Thymus (tissue), 11 donors: ENCODE data around the gene MRGPRF. TPM values are rescaled to one million over a fixed set of nuclear protein-coding genes. Genes with fewer than 3 reads are reported as not detected.

Experiments
- DNase-seq, 9 donors: peaks; one replicate each; pipeline ENCODE4 v3.0.0-alpha.2; 2013; ENCODE audit warnings: low spot score in 9 of 9, low read depth in 6 of 9, missing footprints in 1 of 9
- H3K27ac ChIP-seq, 2 donors: one replicate each; pipeline ENCODE4 v1.5.1; 2013; ENCODE audit warnings: control low read depth in 1 of 2, low read depth in 1 of 2, low read length in 1 of 2, mild to moderate bottlenecking in 1 of 2, moderate library complexity in 1 of 2
- H3K27me3 ChIP-seq, 2 donors: one replicate each; pipeline ENCODE4 v1.5.1; 2013; ENCODE audit warnings: low read length in 1 of 2; ENCODE audit not compliant: control insufficient read depth in 2 of 2, insufficient read depth in 1 of 2
- H3K36me3 ChIP-seq, 2 donors: one replicate each; pipeline ENCODE4 v1.5.1; 2013; ENCODE audit warnings: low read length in 1 of 2, mild to moderate bottlenecking in 1 of 2, moderate library complexity in 1 of 2; ENCODE audit not compliant: control insufficient read depth in 2 of 2, insufficient read depth in 2 of 2
- H3K4me1 ChIP-seq, 2 donors: one replicate each; pipeline ENCODE4 v1.5.1; 2013; ENCODE audit warnings: low read length in 2 of 2; ENCODE audit not compliant: control insufficient read depth in 2 of 2, insufficient read depth in 2 of 2
- H3K4me3 ChIP-seq, 2 donors: one replicate each; pipeline ENCODE4 v1.5.1; 2013; ENCODE audit warnings: low read length in 2 of 2, control low read depth in 1 of 2, mild to moderate bottlenecking in 1 of 2
- H3K9me3 ChIP-seq, 2 donors: one replicate each; pipeline ENCODE4 v1.5.1; 2013; ENCODE audit warnings: low read length in 1 of 2, mild to moderate bottlenecking in 1 of 2; ENCODE audit not compliant: control insufficient read depth in 2 of 2, insufficient read depth in 1 of 2
- WGBS: extraction: QIAGEN DNeasy Blood & Tissue Kit; methylation state at CpG from one replicate; pipeline ENCODE4 v1.1.7; 2013; 5-methylcytosine and 5-hydroxymethylcytosine counted together
- polyA plus RNA-seq: library from polyadenylated mRNA; stranded (reverse); fragments of 200-250 nt; gene quantifications from one replicate; pipeline ENCODE4 v1.2.3, GENCODE V29; 2013
- total RNA-seq: library from RNA; stranded (reverse); fragments of 120-200 nt; gene quantifications from one replicate; pipeline ENCODE4 v1.2.4, GENCODE V29; 2013
- donor health status: healthy.

The MRGPRF gene
- total and polyA plus RNA-seq, 2 donors: 0.57 to 4.7 TPM

DNA sequence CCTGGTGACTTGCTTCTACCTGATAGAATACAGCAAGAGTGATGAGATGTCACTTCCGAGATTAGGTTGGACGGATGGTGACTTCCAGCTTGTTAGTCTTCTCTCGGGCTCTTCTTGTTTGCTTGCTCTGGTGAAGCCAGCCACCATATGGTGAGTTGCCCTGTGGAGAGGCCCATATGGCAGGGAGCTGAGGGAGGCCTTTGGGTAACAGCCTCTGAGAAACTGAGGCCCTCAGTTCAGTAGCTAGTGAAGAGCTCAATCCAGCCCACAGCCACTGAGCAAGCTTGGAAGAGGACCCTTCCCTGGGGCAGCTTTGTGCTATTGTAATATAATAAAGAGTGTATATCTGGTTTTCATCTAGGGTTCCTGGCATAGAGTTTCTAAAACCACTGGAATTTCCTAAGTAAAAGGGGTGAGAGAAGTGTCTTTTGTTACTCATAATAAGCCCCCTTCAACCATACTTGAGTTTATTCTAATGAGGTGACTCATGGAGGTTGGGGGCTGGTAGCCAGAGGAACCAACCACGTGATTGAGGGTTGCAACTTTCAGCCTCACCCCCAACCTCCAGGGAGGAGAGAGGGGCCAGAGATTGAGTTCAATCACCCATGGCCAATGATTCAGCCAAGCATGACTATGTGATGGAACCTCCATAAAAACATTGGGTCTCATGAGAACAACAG lies 27.7 kb upstream of the MRGPRF start:
- no peaks in the 10 kb centered on the region for H3K36me3 ChIP-seq
- no peak for DNase-seq
- H3K27ac ChIP-seq: no peak overlapping the region
- WGBS: 91% methylated on average over 4 of the region's 4 CpGs
- H3K9me3 ChIP-seq: peaks cover 0 to 3% of the 10 kb centered on the region in 2 donors
- no peaks in the 10 kb centered on the region for H3K4me1 ChIP-seq
- peaks cover 0 to 20% of the 10 kb centered on the region in 2 donors for H3K27me3 ChIP-seq
- no peak overlapping the region for H3K4me3 ChIP-seq

GRCh38 chr11:69040051-69040450 lies 27.0 kb upstream of the MRGPRF start:
- no peaks in the 10 kb centered on the region for H3K36me3 ChIP-seq
- 94% methylated on average over 6 of the region's 6 CpGs for WGBS
- H3K27ac ChIP-seq: no peak overlapping the region

GRCh38 chr11:69039501-69039900 lies 26.5 kb upstream of the MRGPRF start:
- Histone ChIP-seq H3K27ac (no peak overlapping the region), H3K4me1 (no peaks in the 10 kb centered on the region), H3K36me3 (no peaks in the 10 kb centered on the region), H3K4me3 (no peak overlapping the region), H3K27me3 (peaks cover 0 to 22% of the 10 kb centered on the region in 2 donors), H3K9me3 (peaks cover 0 to 3% of the 10 kb centered on the region in 2 donors)
- no peak for DNase-seq
- WGBS: 89% methylated on average over 1 of the region's 1 CpG

More at GRCh38 chr11:69040051-69040450, 27.0 kb upstream of the MRGPRF start:
- Histone ChIP-seq H3K27me3 (peaks cover 0 to 22% of the 10 kb centered on the region in 2 donors), H3K9me3 (peaks cover 0 to 3% of the 10 kb centered on the region in 2 donors), H3K4me1 (no peaks in the 10 kb centered on the region), H3K4me3 (no peak overlapping the region)
- DNase-seq: no peak

DNA sequence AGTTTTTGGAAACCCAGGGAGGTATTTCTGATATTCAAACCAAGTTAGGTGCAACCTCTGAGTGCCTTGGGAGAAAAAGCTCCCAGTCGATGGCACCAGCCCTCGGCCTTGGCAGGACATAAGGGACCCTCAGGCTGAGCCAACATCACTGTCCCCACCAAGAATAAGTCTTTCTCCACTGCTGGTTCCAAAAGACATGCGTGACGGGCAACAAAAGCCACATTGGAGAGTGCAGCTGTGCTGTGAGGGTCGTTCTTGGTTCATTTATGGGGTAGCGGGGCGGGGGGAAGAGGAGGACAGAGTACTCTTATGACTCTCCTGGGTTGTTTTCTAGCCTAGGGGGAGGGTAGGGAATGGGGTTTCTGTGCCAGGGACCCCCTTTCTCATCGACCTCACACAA lies 24.5 kb upstream of the MRGPRF start:
- H3K36me3 ChIP-seq: no peaks in the 10 kb centered on the region
- H3K4me3 ChIP-seq: no peak overlapping the region
- no peak overlapping the region for H3K27ac ChIP-seq
- 89% methylated on average over 8 of the region's 8 CpGs for WGBS
- DNase-seq: no peak
- H3K9me3 ChIP-seq: peaks cover 0 to 3% of the 10 kb centered on the region in 2 donors
- peaks cover 0 to 9% of the 10 kb centered on the region in 2 donors for H3K27me3 ChIP-seq
- no peaks in the 10 kb centered on the region for H3K4me1 ChIP-seq

- H3K36me3 ChIP-seq: no peaks in the 10 kb centered on the region
- H3K27me3 ChIP-seq: peaks cover 0 to 6% of the 10 kb centered on the region in 2 donors
- H3K4me1 ChIP-seq: no peaks in the 10 kb centered on the region
- WGBS: 98% methylated on average over 18 of the region's 18 CpGs
- no peak for DNase-seq
- H3K9me3 ChIP-seq: peaks cover 0 to 3% of the 10 kb centered on the region in 2 donors
- H3K27ac ChIP-seq: no peak overlapping the region
- no peak overlapping the region for H3K4me3 ChIP-seq
These were observed 24.0 kb upstream of the MRGPRF start for GRCh38 chr11:69037074-69037473.

DNA sequence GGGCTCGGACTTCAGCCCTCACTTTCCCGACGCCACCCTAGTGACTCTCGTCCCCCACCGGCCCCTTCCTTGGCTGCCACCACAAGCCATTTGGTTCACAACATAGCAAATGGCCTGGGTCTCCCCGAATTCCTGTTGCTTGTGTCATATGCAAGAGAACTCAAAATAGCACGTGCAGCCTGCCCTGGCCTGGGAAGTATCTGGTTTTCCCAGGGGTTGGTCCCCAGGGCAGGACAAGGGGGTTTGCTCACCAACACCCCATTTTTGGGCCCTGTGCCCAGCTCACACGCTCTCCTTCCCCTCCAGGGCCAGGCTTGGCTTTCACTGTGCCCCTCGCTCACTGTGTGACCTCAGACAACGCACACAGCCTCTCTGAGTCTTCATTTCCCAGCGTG lies 22.9 kb upstream of the MRGPRF start:
- DNase-seq: no peak

DNA sequence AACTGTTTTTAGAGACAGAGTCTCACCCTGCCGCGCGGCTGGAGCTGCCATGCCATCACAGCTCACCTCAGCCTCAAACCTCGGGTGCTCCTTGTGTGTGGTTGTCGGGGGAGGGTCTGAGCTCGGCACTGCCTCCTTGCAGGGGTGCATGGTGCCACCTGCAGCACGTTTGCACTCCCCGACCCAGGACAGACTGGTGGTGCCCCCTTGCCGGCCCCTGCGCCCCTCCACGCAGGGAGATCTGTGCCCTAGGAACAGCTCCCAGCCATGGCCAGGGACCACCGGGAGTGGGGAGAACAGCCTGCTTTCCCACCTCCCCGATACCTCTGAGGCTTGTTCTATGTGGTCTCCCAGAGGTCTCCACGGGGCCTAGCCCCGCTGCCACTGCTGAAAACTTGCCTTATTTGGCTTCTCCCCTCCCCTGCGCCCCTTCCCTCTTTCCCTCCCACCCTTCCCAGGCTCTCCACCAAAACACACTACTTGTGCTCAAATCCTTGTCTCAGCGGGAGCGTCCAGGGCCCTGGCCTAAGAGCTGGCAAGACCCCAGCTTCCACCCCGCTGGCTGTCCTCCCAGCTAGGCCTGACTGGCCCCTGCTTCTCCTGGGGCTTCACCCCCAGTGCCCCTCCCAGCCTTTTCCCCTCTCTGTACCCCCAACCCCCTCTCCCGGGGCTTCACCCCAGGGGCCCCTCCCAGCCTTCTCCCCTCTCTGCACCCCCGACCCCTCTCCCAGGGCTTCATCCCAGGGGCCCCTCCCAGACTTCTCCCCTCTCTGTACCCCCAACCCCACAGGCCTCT lies 22.3 kb upstream of the MRGPRF start:
- H3K27me3 ChIP-seq: peaks cover 0 to 3% of the 10 kb centered on the region in 2 donors
- H3K9me3 ChIP-seq: peaks cover 0 to under 1% of the 10 kb centered on the region in 2 donors
- no peak overlapping the region for H3K27ac ChIP-seq
- no peaks in the 10 kb centered on the region for H3K36me3 ChIP-seq
- H3K4me3 ChIP-seq: no peak overlapping the region
- no peak for DNase-seq
- no peaks in the 10 kb centered on the region for H3K4me1 ChIP-seq
- 81% methylated on average over 21 of the region's 21 CpGs for WGBS

More for the DNA sequence above, 22.9 kb upstream of the MRGPRF start:
- H3K4me3 ChIP-seq: no peak overlapping the region
- no peak overlapping the region for H3K27ac ChIP-seq
- WGBS: 92% methylated on average over 11 of the region's 11 CpGs
- peaks cover 0 to 3% of the 10 kb centered on the region in 2 donors for H3K9me3 ChIP-seq
- peaks cover 0 to 4% of the 10 kb centered on the region in 2 donors for H3K27me3 ChIP-seq
- no peaks in the 10 kb centered on the region for H3K36me3 ChIP-seq
- no peaks in the 10 kb centered on the region for H3K4me1 ChIP-seq

GRCh38 chr11:69034123-69034867 lies 21.2 kb upstream of the MRGPRF start:
- Histone ChIP-seq H3K27ac (no peak overlapping the region), H3K36me3 (no peaks in the 10 kb centered on the region), H3K4me3 (no peak overlapping the region), H3K27me3 (peaks cover 0 to 3% of the 10 kb centered on the region in 2 donors), H3K9me3 (no peaks in the 10 kb centered on the region), H3K4me1 (no peaks in the 10 kb centered on the region)
- no peak for DNase-seq
- 94% methylated on average over 22 of the region's 22 CpGs for WGBS

DNA sequence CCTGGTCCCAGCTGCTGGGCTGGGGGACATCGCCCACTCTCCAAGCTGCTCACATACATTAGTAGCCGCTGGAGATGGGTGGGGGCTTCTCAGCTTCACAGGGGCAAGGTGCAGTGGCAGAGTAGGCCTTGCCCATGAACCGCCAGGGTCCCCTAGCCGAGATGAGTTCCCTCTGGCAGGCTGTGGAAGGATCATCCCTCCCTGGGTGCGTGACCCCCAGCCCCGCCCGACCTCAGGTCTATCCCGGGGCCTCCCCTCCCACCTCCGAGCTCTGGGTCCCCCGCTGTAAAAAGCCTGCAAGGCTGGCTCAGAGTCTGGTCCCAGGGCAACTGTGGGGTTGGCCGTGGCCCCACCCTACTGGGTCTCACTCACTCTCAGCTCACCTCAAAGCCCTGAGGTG lies 20.4 kb upstream of the MRGPRF start:
- no peaks in the 10 kb centered on the region for H3K36me3 ChIP-seq
- 93% methylated on average over 11 of the region's 11 CpGs for WGBS
- H3K9me3 ChIP-seq: no peaks in the 10 kb centered on the region
- DNase-seq: no peak
- H3K27ac ChIP-seq: no peak overlapping the region
- no peaks in the 10 kb centered on the region for H3K4me1 ChIP-seq
- peaks cover 0 to 2% of the 10 kb centered on the region in 2 donors for H3K27me3 ChIP-seq
- no peak overlapping the region for H3K4me3 ChIP-seq
